GM10847 (cell line): ENCODE measurements around the gene DNMBP.

ENCODE experiments used
- POLR2A ChIP-seq: IDR thresholded peaks from 2 replicates; pipeline ENCODE4 v1.6.1; 2011; ENCODE audit not compliant: insufficient read length; ENCODE audit errors: extremely low read depth

DNMBP gene

DNA sequence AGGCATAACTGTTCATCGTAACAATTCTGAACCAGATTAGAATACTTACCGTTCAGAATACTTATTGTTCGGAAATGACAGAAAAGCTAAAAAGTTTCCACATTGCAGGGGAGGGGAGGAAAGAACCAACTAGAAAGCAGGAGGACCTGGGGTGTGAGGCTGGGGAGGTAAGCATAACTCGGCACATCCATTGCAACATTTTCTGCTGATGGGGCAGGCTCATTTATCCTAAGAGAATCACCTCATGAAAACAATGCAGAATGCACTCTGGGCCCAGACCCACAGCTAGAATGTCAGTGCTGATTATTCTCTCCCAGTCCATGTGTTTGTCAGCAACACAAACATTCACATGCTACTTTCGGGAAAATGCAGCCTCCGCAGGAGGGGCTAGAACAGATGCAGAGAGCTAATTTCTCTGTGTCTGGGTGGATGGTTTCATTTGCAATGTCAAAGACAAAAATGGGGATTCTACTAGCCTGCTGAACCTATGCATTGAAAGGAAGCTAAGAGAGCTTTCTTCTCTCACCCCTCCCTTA lies 9.6 kb downstream of the DNMBP start:
- no peak for TF ChIP-seq POLR2A

DNA sequence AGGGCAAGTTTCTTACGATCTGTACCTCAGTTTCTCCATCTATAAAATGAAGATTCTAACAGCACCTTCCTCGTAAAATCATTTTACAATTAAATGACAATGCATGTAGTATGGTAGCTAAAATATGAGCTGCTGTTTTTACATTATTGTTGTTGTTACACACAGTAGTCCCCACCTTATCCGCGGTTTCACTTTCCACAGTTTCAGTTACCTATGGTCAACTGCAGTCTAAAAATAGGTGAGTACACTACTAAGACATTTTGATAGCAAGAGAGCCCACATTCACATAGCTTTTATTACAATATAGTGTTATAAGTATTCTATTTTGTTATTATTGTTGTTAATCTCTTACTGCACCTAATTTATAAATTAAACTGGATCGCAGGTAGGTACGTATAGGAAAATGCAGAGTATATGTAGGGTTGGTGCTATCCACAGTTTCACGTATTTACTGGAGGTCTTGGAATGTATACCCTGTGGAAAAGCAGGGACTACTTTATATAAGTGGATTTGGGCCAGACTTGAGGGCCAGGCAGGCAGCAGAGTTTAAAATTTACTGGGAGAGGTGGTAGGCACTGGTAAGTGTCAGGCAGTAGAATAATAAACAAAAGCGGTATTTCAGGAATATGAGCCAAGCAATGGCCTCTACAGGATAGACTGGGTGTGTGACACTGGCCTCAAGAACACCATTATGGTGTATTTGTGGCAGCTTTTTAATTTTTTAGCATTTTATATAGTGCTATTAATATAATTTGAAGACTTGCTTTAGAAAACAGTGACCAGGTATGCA lies 10.2 kb downstream of the DNMBP start:
- TF ChIP-seq POLR2A: no peak

DNA sequence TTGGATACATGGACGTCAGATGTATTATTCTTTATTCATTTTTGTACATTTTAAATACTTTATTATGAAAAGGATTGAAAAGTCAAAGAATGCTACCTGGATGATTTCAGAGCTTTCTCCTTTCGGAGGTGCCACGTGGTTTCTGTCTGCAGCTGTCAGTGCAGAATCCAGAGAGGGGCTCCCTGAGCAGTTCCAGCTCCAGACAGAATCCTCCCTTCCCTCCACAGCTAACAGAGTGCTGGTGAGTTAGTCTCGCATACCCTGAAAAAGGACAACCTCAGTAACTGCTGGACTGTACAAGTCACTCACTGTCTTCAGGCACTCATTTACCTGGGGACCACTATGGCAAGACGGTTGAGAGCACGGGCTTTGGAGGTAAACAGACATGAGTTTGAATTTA lies 10.9 kb downstream of the DNMBP start:
- no peak for TF ChIP-seq POLR2A

DNA sequence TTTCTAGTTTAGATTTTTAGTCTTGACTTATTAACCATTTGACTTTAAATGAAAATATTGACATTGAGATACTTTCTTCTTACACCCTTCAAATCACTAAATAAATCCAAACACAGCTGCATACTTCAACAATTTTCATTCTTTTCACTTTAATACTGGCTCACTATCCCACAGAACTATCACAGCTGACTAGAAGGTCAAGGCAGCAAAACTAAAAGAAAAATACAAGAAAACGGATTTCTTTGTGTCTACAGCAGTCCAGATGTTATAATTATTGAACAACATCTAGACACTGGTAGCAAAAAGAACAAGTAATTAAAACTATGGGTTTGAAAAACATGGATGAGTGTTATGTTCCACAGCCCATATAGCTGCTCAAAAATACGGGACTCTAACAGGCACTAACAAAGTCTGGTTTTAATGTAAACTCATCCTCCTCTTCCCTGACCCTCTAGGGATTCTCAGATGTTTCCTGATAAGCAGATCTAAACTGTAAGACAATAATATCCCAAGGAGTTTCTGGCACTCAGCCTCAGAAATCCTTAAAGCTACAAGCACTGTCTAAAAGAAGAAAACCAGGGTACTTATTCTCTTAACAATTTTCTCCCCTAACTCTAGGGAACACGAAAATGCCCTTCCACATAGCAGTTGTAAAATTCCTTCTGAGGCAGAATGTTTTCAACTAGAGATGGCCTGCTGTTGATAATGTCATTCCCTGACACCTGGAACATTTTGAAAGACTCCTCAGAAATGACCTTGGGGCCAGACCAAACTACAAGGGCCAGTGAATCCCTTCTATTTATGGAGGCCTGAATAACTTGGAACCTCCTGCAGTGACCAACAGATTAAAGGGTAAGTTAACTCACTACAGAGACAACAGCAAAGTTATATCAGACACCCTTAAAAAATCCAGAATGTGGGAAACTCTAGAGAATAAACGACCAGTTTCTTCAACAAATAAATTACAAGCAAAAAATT lies 12.8 kb downstream of the DNMBP start:
- TF ChIP-seq POLR2A: no peak

DNA sequence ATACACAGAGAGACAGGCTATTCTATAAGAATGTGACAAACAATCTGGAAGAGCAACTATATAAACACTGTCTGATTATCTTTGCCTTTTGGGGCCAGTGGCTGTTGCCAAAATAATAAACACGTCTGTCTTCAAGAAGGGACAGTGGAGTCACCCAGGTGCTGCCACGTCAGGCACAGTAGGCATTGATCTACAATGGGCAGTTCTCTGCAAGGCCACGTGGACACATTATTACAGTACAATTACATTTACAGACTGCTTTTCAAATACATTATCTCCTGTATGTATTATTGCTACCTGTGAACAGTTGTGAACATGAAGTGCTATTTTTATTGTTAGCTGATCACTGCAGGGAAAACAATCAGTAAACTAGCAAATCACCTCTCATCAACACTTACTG lies 14.0 kb downstream of the DNMBP start:
- no peak for TF ChIP-seq POLR2A

DNA sequence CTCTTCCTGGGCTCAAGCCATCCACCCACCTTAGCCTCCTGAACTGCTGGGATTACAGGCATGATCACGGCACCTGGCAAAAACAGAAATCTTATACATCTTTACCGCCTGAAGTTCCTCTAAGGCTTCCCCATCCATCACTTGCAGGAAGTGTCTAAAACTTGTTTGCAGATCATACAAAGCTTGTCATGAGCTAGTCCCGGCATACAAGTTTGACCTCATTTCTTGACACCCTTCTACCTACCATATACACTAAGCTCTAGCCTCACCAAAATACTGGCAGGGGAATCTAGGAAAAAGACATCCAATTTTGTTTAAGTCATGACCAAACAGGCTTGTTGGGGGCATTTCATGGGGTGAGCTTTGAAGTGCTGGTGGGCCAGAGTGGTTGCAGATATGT lies 14.5 kb downstream of the DNMBP start:
- no peak for TF ChIP-seq POLR2A

DNA sequence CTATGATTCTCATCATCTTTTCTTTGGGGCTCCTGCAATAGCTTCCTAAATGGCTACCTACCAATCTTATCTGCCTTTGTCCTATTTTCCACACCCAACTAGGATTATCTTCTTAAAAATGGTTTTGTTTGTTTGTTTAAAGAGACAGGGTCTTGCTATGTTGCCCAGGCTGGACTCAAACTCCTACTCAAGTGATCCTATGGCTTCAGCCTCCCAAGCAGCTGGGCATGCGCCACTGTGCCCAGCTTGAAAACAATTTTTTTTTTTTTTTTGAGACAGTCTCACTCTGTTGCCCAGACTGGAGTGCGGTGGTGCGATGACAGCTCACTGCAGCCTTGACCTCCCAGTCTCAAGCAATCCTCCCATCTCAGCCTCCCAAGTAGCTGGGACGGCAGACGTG lies 14.9 kb downstream of the DNMBP start:
- TF ChIP-seq POLR2A: no peak

DNA sequence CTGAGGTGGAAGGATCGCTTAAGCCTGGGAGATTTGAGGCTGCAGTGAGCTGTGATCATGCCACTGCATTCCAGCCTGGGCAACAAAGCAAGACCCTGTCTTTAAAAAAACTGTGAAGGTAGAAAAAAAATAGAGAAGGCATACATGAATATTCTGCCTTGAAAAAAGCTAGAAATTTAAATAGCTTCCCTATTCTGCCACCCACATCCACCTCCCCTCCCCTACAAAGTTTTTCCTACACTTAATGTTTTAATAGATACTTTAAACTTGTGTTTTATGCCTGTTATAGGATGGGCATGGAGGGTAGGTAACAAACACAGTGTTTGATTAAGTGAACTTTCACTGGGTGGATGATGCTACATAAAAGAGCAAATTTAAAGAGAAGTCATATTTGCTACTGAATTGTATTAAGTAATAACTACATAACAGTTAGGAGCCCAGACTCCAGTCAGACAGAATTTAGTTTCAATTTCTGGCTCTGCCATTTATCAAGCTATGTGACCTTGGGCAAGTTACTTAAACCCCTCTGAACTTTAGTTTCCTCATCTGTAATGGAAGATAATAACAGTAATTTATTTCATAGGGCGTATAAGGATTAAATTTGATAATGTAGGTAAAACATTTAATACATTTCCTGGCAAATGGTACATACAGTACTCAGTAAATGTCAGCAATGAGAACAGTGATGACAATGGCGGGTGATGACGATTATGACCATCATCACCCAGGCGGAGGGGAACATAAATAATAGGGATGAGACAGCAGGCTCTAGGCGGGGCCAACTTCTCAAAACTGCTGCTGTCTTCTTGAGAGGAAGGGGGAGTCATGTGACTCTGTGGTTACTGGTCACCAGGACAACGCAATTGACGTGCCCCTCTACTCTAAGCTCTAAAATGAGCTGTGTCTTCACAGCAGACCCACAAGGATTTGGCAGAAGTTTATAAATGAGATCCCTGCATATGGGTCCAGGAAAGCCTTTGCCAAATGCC lies 15.8 kb downstream of the DNMBP start:
- TF ChIP-seq POLR2A: no peak

DNA sequence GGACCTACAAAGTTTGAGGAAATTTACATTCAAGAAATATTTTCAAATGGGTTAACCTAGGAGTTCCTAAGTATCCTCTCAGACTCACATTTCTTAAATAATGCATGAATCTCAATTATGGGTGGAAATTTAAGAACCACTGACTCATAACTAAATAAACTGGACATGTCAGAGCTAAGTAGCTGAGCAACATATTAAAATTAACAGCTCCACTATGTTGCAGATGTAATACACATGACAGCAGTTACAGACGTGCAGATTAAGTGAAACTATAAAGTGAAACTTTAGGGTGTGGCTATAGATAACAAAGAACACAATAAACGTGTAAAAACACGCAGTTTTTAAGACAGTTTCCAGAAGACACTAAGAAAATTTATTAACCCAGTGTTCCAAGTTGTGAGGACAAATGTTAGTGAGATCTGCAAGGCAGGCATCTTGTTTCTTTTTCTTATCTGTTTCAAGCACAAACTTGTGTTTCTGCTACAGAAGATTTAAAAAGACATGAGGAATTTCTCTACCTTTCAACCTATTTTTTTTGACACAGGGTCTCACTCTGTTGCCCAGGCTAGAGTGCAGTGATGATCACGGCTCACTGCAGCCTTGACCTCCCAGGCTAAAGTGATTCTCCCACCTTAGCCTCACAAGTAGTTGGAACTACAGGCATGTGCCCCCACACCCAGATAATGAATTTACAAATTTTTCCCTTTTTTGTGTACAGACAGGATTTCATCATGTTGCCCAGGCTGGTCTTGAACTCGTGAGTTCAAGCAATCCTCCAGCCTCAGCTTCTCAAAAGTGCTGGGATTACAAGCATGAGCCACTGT lies 25.3 kb downstream of the DNMBP start:
- no peak for TF ChIP-seq POLR2A

DNA sequence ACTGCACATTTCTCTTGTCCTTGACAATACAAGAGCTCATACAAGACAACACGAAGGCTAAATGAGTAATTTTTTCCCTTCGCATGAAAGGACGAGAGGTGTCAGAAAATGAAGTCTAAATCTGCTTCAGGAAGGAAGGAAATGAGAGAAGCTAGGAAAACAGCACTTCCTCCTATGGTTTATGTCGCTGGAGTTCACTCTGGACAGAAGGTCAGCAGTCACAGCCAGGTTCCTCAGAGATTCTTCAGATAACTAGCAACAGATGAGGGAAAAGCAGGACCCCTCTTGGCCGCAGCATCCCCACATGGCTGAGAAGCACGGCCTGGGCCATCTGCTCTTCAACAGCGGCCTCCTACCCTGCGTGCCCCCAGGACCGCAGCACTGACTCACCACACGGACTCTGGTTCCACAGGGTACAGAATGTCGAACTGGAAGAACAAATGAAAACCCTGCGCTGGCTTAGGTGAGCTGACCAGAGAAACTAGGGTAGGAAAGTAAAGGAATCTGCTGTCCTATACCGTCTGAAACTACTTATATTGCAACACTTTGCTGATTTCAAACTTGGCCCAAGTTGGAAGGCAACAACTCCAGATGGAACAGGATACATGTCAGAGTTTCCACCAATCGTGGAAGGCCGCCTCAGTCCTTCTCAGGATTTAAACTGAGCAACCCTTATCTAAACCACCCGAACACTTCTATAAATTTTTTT lies 26.3 kb downstream of the DNMBP start:
- no peak for TF ChIP-seq POLR2A

DNA sequence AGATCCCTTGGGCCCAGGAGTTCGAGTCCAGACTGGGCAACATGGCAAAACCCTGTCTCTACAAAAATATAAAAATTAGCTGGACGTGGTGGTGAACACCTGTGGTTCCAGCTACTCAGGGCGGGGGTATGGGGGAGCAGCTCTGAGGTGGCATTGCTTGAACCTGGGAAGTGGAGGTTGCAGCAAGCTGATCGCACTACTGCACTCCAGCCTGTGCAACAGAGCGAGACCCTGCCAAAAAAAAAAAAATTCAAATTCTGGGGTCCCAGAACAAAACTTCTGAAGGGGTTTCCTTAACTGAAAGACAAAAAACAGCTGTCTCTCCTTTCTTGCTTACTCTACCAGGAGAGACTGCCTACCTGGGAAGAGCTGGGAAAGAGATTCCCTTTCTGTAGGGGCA lies 27.0 kb downstream of the DNMBP start:
- TF ChIP-seq POLR2A: no peak

DNA sequence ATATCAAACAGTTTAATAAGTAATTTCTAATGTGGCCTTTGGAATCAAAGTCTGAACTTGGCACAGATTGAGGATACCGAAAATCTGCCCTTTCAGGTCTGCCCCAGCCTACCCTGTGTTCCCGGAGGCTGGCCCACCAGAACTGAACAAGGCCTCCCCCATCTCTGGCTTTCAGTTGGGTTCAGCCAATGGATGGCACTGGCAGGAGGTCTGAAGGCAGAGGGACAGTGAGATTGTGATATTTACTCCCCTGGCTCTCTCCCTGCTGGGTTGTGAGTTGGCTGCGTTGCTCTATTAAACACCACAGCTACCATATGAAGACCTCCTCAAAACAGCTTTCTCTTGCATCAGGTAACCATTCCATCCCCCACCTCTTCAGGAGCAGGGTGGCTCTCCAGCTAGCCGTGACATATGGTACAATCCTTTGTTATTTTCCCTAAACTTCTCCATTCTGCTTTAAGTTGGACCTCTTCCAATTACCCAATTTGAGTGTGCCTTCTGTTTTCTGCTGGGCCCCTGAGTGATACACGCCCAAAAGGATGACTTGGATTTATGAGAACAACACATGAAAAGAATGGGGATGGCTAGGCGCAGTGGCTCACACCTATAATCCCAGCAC lies 28.1 kb downstream of the DNMBP start:
- TF ChIP-seq POLR2A: no peak
